ENCODE data around the gene UTP25.

The UTP25 gene, protein sequence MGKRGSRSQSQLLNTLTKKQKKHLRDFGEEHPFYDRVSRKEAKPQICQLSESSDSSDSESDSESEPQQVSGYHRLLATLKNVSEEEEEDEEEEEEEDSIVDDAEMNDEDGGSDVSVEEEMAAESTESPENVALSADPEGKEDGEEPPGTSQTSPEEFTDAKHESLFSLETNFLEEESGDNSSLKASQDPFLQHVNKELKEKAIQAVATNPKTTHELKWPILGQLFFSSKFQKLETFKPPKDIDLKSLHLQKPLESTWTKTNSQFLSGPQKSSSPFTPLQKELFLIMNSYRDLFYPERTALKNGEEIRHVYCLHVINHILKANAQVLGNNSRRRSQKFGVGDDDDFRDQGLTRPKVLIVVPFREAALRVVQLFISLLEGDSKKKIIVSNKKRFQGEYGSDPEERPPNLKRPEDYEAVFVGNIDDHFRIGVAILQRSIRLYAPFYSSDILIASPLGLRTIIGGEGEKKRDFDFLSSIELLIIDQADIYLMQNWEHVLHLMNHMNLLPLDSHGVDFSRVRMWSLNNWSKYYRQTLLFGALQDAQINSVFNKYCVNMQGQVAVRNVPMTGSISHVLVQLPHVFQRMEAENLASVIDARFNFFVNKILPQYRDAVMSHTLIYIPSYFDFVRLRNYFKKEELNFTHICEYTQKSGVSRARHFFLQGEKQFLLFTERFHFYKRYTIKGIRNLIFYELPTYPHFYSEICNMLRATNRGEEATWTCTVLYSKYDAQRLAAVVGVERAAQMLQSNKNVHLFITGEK

DNA sequence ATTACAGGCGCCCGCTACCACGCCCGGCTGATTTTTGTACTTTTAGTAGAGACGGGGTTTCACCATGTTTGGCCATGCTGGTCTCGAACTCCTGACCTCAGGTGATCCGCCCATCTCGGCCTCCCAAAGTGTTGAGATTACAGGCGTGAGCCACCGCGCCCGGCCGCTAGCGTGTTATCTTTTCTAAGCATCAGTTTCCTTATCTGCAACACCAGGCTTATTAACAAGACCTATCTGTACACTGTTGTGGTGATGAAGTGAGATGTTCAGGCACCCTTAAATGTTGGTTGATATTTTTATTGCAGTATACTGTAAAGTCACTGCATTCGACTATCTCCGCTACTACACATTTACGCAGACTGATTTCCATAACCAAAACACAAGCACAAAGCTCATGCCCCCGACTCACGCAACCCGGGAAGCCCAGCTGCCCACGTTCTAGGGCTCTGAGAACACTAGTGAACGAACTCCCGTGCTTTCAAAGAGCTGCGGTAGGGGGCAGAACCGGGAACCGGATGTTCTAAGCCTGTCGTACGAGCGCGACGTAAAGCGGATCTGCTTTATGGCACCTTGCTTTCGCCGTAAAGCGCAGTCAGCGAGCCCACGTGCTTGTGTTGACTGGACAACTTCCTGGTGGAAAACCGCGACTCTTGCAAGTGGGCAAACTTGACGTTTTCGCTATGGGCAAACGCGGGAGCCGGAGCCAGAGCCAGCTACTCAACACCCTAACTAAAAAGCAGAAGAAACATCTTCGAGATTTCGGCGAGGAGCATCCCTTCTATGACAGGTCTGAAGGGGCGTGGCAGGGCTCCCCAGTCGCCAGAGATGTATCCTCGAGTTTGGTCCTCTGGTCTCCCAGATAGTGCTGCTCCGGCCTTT lies at the start of gene UTP25:
Gene UTP25, plus strand, starts transcription at position 589 of the 879 bp plus-strand sequence. Its CDS starts 92 bp downstream, at position 681.
- no peaks in the 10 kb centered on the region for H3K4me1 ChIP-seq (ENCODE audit: insufficient read depth, low read length)
- H3K36me3 ChIP-seq (ENCODE audit: insufficient read depth, low read depth, low read length): peaks cover 18% of the 10 kb centered on the region
- peak within 1 kb of the TSS; percentile 52; the same call in 1 of the 2 replicates for H3K9ac ChIP-seq (ENCODE audit: low read depth, low read length)
- peak within 1 kb of the TSS; percentile 81 for H3K4me3 ChIP-seq (ENCODE audit: low read length)
- no peaks in the 10 kb centered on the region for H3K9me3 ChIP-seq (ENCODE audit: insufficient read depth, low read depth, low read length)
- H3K27ac ChIP-seq (ENCODE audit: low read length): no peak within 1 kb of the TSS
- H3K27me3 ChIP-seq (ENCODE audit: insufficient read depth, low read length): no peaks in the 10 kb centered on the region

GRCh38 chr1:209778102-209778501 lies 49.7 kb upstream of the UTP25 start:
- H3K36me3 ChIP-seq (ENCODE audit: insufficient read depth, low read depth, low read length): peaks cover 4% of the 10 kb centered on the region; the same call in 1 of the 2 replicates
- no peaks in the 10 kb centered on the region for H3K4me1 ChIP-seq (ENCODE audit: insufficient read depth, low read length)
- 0 out of 2 replicates have a peak, but pooled peaks cover 4% of the 10 kb centered on the region for H3K27me3 ChIP-seq (ENCODE audit: insufficient read depth, low read length)
- H3K4me3 ChIP-seq (ENCODE audit: low read length): no peak overlapping the region
- H3K9me3 ChIP-seq (ENCODE audit: insufficient read depth, low read depth, low read length): no peaks in the 10 kb centered on the region
- H3K9ac ChIP-seq (ENCODE audit: low read depth, low read length): no peak overlapping the region
- H3K27ac ChIP-seq (ENCODE audit: low read length): no peak overlapping the region

DNA sequence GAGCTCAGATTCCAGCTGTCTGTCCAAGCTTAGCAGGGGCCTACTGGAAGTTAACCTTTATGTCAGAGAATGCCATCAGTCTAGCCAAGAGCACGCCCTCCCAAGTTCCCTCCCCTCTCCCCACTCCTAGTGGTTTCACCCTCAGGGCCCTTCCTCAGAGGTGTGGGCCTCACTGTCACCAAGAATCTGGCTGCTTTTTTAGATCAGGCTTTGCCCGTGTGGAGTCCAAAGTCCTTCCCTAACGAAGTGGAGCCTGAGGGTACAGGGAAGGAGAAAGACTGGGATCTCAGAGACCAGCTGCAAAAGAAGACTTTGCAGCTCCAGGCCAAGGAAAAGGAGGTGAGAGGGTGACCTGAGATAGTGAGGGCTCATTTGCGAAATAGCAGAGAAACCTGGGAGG lies 47.5 kb upstream of the UTP25 start:
- Histone ChIP-seq H3K36me3 (ENCODE audit: insufficient read depth, low read depth, low read length) (peaks cover 5% of the 10 kb centered on the region; the same call in 1 of the 2 replicates), H3K4me3 (ENCODE audit: low read length) (no peak overlapping the region), H3K27ac (ENCODE audit: low read length) (no peak overlapping the region), H3K9ac (ENCODE audit: low read depth, low read length) (no peak overlapping the region), H3K9me3 (ENCODE audit: insufficient read depth, low read depth, low read length) (no peaks in the 10 kb centered on the region; the same call in 1 of the 2 replicates), H3K27me3 (ENCODE audit: insufficient read depth, low read length) (0 out of 2 replicates have a peak, but pooled peaks cover under 1% of the 10 kb centered on the region), H3K4me1 (ENCODE audit: insufficient read depth, low read length) (no peaks in the 10 kb centered on the region)

- Histone ChIP-seq H3K27me3 (ENCODE audit: insufficient read depth, low read length) (peaks cover 28% of the 10 kb centered on the region; the same call in 1 of the 2 replicates), H3K4me1 (ENCODE audit: insufficient read depth, low read length) (no peaks in the 10 kb centered on the region), H3K27ac (ENCODE audit: low read length) (no peak overlapping the region), H3K36me3 (ENCODE audit: insufficient read depth, low read depth, low read length) (peaks cover 5% of the 10 kb centered on the region; the same call in 1 of the 2 replicates), H3K4me3 (ENCODE audit: low read length) (peak overlapping the region; percentile 98), H3K9me3 (ENCODE audit: insufficient read depth, low read depth, low read length) (no peaks in the 10 kb centered on the region; the same call in 1 of the 2 replicates), H3K9ac (ENCODE audit: low read depth, low read length) (peak overlapping the region; percentile 97; the same call in 1 of the 2 replicates)
These were observed 44.4 kb upstream of the UTP25 start for GRCh38 chr1:209783386-209783785.

DNA sequence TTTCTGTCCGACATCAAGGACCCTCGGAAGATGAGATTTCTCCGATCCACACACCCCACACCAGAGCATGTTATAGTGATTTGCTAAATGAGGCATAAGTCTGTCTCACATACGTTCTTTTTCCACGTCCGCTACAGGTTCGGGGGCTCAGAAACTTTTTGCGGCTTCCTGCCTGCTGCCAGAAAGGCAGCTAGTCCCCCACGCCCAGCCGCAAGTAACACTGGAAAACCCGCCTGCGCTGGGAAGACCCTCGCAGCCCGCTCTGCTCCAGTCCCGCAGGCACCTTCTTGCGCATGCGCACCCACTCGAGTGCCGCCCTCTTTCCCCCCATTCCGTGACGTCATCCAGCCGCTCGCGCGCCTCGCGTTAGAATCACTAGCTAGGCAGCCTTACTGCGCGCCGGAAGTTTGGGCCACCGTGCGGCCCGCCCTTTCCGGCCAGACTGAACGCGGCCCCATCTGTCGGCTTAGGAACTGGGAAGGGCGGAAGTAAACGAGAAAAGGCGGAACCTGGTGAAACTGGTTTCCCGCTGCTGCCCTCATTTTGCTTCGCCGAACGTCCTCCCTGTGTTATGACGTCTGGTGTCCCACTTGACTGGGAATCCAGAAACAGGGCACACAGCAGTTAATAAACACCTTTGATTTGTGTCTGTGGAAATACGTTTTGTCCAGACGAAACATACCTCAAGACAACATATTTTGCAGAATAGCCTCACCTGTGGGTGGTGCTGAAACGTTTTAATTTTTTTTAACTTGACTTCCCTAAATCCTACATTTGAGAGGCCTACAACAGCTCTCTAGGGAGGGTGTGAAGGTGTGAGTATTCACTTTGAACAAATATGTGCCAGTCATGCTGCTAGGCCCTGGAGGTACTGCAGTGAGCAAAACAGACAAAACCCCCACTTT lies 43.3 kb upstream of the UTP25 start, which contains the start of gene C1orf74:
Gene C1orf74, minus strand, starts transcription at position 295 of the 905 bp plus-strand sequence. CDS start 925 bp downstream, outside the sequence.
- Histone ChIP-seq H3K27ac (ENCODE audit: low read length) (peak within 1 kb of the TSS; percentile 66), H3K9me3 (ENCODE audit: insufficient read depth, low read depth, low read length) (no peaks in the 10 kb centered on the region; the same call in 1 of the 2 replicates), H3K4me3 (ENCODE audit: low read length) (peak within 1 kb of the TSS; percentile 98), H3K36me3 (ENCODE audit: insufficient read depth, low read depth, low read length) (peaks cover 5% of the 10 kb centered on the region; the same call in 1 of the 2 replicates), H3K27me3 (ENCODE audit: insufficient read depth, low read length) (peaks cover 28% of the 10 kb centered on the region; the same call in 1 of the 2 replicates), H3K4me1 (ENCODE audit: insufficient read depth, low read length) (no peaks in the 10 kb centered on the region), H3K9ac (ENCODE audit: low read depth, low read length) (peak within 1 kb of the TSS; percentile 97)

DNA sequence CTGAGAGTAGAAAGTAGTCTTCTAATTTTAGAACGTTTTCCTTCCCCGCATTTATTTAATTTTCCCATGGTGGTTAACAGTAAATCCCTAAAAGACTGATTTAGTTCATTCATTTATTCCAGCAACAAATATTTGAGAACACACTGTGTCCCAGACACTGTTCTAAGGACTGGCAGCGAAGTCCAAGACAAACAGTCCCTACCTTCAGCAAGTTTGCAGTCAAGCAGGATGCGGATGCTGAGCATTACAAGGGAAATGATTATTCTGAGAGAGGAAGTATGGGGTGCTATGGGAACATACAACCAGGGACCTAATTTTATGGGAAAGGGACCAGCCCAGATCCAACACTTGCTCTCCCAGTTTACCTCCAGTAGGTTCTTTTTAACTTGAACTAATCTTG lies 42.2 kb upstream of the UTP25 start:
- H3K27ac ChIP-seq (ENCODE audit: low read length): no peak overlapping the region
- H3K4me3 ChIP-seq (ENCODE audit: low read length): no peak overlapping the region
- H3K9ac ChIP-seq (ENCODE audit: low read depth, low read length): no peak overlapping the region
- peaks cover 28% of the 10 kb centered on the region; the same call in 1 of the 2 replicates for H3K27me3 ChIP-seq (ENCODE audit: insufficient read depth, low read length)
- no peaks in the 10 kb centered on the region for H3K4me1 ChIP-seq (ENCODE audit: insufficient read depth, low read length)
- H3K9me3 ChIP-seq (ENCODE audit: insufficient read depth, low read depth, low read length): no peaks in the 10 kb centered on the region; the same call in 1 of the 2 replicates
- H3K36me3 ChIP-seq (ENCODE audit: insufficient read depth, low read depth, low read length): peaks cover 9% of the 10 kb centered on the region; the same call in 1 of the 2 replicates

GRCh38 chr1:209786146-209786545 lies 41.6 kb upstream of the UTP25 start:
- peaks cover 10% of the 10 kb centered on the region; the same call in 1 of the 2 replicates for H3K36me3 ChIP-seq (ENCODE audit: insufficient read depth, low read depth, low read length)
- H3K27me3 ChIP-seq (ENCODE audit: insufficient read depth, low read length): peaks cover 28% of the 10 kb centered on the region; the same call in 1 of the 2 replicates
- no peaks in the 10 kb centered on the region for H3K4me1 ChIP-seq (ENCODE audit: insufficient read depth, low read length)
- no peaks in the 10 kb centered on the region; the same call in 1 of the 2 replicates for H3K9me3 ChIP-seq (ENCODE audit: insufficient read depth, low read depth, low read length)
- H3K9ac ChIP-seq (ENCODE audit: low read depth, low read length): no peak overlapping the region
- no peak overlapping the region for H3K4me3 ChIP-seq (ENCODE audit: low read length)
- no peak overlapping the region for H3K27ac ChIP-seq (ENCODE audit: low read length)

DNA sequence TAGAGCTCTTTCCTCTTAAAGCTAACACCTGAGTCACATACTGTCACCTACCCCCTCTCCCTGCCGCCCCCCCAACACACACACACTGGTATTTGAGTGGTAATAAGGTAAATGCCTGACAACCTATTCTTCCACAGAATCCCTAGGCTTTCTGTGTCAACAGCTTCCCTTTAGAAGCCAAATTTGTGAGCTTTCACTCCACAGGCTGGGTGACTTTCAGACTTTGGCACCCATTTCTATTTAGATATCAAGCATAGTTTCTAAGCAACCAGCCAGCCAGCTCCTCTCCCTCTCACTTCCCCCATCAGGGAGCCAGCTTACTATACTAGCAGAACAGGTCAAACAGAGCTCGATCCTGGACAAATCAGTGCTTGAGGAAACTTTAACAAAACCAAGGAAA lies 40.2 kb upstream of the UTP25 start:
- Histone ChIP-seq H3K36me3 (ENCODE audit: insufficient read depth, low read depth, low read length) (peaks cover 14% of the 10 kb centered on the region; the same call in 1 of the 2 replicates), H3K27ac (ENCODE audit: low read length) (no peak overlapping the region), H3K9ac (ENCODE audit: low read depth, low read length) (no peak overlapping the region), H3K27me3 (ENCODE audit: insufficient read depth, low read length) (peaks cover 28% of the 10 kb centered on the region; the same call in 1 of the 2 replicates), H3K4me1 (ENCODE audit: insufficient read depth, low read length) (no peaks in the 10 kb centered on the region), H3K4me3 (ENCODE audit: low read length) (no peak overlapping the region), H3K9me3 (ENCODE audit: insufficient read depth, low read depth, low read length) (no peaks in the 10 kb centered on the region; the same call in 1 of the 2 replicates)

DNA sequence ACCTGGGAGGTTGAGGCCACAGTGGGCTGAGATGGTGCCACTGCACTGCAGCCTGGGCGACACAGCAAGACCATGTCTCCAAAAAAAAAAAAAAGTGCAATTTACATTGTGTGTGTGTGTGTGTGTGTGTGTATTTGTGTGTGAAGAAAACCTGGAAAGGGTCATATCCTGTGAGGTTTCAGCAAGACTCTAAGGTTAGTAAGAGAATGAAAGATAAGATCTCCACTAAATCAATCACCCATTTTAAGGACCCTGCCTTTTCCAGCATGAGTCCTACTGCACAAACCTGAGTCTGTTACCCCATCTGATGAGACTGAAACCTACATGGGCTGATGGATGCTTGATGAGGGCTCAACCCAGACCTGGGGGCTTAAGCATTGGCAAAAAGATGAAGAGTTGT lies 38.5 kb upstream of the UTP25 start:
- Histone ChIP-seq H3K9me3 (ENCODE audit: insufficient read depth, low read depth, low read length) (no peaks in the 10 kb centered on the region; the same call in 1 of the 2 replicates), H3K27me3 (ENCODE audit: insufficient read depth, low read length) (peaks cover 28% of the 10 kb centered on the region; the same call in 1 of the 2 replicates), H3K4me3 (ENCODE audit: low read length) (no peak overlapping the region), H3K36me3 (ENCODE audit: insufficient read depth, low read depth, low read length) (peaks cover 11% of the 10 kb centered on the region; the same call in 1 of the 2 replicates), H3K27ac (ENCODE audit: low read length) (no peak overlapping the region), H3K4me1 (ENCODE audit: insufficient read depth, low read length) (no peaks in the 10 kb centered on the region), H3K9ac (ENCODE audit: low read depth, low read length) (no peak overlapping the region)
